ENCODE results near the gene DPH3.
A peak's percentile ranks its signal among the peaks of the same experiment; 100 is the strongest.

DNA sequence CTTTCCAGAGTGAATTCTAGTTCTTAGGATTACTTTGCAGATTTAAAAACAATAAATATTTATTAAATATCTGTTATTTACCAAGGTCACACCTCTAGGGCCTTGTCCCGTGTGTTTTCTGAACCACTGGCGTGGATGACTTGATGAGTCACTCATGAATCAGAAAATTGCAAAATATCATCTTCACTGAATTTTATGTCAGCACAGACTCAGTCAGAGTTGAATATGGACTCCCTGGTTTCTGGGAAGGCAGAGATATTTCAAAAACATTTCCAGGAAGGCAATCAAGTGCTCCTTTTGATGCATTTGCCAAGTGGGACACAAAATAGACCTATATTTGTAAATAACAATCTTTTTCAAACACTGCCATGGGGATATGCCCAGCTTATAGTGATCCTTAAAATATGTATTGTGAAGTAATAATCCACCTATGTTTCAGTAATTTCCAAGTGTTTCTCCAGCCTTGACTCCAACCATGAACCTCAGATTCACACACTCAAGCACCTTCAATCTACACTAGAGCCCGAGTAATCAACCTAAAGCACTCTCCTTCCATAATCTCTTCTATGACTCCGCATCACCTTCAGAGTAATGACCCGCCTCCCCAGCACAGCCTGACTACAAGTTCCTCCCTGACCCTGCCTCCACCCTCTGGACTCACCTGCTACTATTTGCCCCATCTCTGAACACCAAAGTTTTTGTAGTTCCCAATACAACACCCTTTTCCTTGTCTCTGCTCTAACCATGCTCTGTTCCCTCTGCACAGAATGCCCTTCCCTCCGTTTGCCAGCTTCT is 24.3 kb downstream of the DPH3 start:
- TF ChIP-seq, protein P1, sequence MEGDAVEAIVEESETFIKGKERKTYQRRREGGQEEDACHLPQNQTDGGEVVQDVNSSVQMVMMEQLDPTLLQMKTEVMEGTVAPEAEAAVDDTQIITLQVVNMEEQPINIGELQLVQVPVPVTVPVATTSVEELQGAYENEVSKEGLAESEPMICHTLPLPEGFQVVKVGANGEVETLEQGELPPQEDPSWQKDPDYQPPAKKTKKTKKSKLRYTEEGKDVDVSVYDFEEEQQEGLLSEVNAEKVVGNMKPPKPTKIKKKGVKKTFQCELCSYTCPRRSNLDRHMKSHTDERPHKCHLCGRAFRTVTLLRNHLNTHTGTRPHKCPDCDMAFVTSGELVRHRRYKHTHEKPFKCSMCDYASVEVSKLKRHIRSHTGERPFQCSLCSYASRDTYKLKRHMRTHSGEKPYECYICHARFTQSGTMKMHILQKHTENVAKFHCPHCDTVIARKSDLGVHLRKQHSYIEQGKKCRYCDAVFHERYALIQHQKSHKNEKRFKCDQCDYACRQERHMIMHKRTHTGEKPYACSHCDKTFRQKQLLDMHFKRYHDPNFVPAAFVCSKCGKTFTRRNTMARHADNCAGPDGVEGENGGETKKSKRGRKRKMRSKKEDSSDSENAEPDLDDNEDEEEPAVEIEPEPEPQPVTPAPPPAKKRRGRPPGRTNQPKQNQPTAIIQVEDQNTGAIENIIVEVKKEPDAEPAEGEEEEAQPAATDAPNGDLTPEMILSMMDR (IDR thresholded peaks at IDR 0.05), result no peak
- TF ChIP-seq EP300 (IDR thresholded peaks at IDR 0.05) (peak; percentile 84), POLR2A (IDR thresholded peaks at IDR 0.05) (no peak)

All from ovary (tissue), 3 donors.